D721Med (cell line): ENCODE data around the gene AP1S3.

ENCODE experiments used
- DNase-seq: peaks from one replicate; pipeline ENCODE4 v3.0.0; 2011; ENCODE audit warnings: low spot score; ENCODE audit not compliant: insufficient read length
- FAIRE-seq: peaks from 2 replicates; lab custom pipeline; 2011; peaks lifted over from hg19 to GRCh38; lab: Jason Lieb, UNC
- CTCF ChIP-seq: IDR thresholded peaks from 2 replicates; pipeline ENCODE4 v1.5.1; 2012; ENCODE audit warnings: mild to moderate bottlenecking, control low read depth; ENCODE audit not compliant: insufficient read depth; ENCODE audit errors: missing control alignments

Gene AP1S3

GRCh38 chr2:223774193-223774592 lies 63.2 kb downstream of the AP1S3 start:
- no peak for DNase-seq
- no peak for FAIRE-seq
- no peak for TF ChIP-seq CTCF

- TF ChIP-seq CTCF, result no peak
- DNase-seq, result no peak
- peak; percentile 88 for FAIRE-seq
Measured at GRCh38 chr2:223772363-223772762, 65.0 kb downstream of the AP1S3 start.

DNA sequence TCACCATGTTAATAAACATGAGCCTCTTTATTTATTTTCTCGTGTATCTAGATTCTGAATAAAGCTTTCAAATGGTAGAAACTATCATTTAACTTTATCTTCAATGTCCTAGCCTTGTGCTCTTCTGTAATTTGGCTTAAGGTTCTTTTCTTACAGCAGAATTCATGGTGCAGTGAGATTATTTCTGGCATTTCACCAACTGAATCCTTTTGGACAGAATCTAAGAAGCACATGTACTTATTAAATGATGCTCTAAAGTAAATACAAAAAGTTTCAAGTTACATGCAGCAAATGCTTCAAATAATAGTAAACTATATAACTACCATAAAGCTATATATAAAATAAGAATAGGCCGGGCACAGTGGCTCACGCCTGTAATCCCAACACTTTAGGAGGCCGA lies 65.9 kb downstream of the AP1S3 start:
- DNase-seq (no peak), FAIRE-seq (no peak)
- no peak for TF ChIP-seq CTCF

- no peak for TF ChIP-seq CTCF
- DNase-seq (no peak), FAIRE-seq (no peak)
Measured at GRCh38 chr2:223768179-223768578, 69.2 kb downstream of the AP1S3 start.

DNA sequence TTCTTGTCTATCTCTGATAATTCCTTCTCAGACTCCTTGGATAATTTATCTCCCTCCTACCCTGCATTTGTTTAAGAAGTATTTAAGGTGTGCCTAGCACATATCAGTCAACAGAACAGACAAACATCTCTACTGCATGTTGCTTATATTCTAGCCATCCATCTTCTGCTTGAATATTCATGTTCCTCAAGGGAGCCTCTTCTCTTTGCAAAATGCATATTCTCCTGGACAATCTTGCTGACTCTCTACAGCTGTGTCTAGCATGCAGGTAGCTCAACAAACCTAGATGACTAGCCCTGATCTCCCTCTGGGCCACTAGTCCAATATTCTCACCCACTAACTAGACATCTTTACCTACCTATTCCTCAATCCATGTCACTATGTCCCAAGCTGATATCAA lies 70.0 kb downstream of the AP1S3 start:
- FAIRE-seq (no peak), DNase-seq (no peak)
- no peak for TF ChIP-seq CTCF

GRCh38 chr2:223765221-223765785 lies 72.1 kb downstream of the AP1S3 start:
- TF ChIP-seq CTCF, result no peak
- FAIRE-seq (no peak), DNase-seq (no peak)

DNA sequence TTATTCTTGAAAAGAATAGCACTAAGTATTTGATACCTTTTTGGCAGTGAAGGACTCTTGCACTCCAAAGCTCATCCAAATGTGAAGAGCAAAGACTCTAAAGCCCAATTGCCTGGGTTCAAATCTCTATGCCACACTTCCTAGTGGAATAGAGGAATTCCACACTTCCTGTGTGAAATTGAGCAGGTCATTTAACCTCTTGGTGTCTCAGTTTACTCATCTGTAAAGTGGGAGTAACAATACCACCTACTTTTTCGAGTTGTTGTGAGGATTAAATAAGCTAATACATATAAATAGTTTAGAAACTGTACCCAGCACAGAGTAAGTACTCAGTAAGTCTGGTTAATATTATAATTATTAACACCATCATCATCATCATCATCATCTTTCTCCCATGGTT lies 72.6 kb downstream of the AP1S3 start:
- FAIRE-seq, result no peak
- no peak for DNase-seq
- TF ChIP-seq CTCF, result no peak
